HL-60/S4 treated with phorbol 12-myristate 13-acetate at 8.2 ng/mL for 4 days and 3 days (cell line): ENCODE measurements around the gene TOPORS.

ENCODE experiments used
- in situ Hi-C: fragments of 300-500 bp; cut with MboI; formaldehyde crosslinking; loops from 2 replicates; pipeline ENCODE4 v1.15.0; 2022; ENCODE audit warnings: low sequenced_read_pairs

The TOPORS gene

DNA sequence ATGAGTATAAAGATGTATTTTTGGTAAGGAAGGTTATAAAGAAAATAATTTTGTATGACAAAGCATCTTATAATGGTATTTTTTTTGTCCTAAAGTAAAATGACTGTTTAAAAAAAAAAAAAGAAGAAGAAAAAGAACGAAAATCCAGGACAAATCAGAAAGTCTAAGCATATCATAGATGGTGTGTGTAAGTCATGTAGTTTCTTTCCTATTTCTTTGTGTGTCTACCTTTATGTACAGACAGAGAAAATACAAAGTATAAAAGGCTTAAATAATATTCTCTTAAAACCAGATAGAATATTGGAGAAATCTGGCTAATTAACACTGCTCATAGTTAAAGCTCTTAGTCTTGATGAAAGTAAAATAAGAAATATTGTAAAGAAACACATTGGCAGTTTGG, 34.1 kb downstream of the TOPORS start:
- in situ Hi-C loops: no loop called here

DNA sequence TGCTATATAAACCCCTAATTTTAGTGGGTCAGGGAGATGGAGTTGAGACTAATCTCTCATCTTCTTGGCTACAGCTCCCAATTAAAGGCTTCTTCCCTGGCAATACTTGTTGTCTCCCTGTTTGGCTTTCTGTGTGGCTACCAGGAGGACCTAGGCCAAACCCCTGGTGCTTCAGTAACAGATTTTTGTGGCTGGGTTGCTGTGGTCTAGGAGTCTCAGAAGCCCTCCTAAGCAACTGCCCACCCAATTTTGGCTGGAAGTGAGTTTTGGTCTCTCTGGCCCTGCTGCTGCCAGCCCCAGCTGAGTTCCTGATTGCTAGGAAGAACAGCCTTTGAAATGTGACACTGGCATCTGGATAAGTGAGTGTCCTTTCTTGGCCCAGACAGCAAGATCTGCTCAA, 36.1 kb downstream of the TOPORS start:
- in situ Hi-C loops: no loop called here

DNA sequence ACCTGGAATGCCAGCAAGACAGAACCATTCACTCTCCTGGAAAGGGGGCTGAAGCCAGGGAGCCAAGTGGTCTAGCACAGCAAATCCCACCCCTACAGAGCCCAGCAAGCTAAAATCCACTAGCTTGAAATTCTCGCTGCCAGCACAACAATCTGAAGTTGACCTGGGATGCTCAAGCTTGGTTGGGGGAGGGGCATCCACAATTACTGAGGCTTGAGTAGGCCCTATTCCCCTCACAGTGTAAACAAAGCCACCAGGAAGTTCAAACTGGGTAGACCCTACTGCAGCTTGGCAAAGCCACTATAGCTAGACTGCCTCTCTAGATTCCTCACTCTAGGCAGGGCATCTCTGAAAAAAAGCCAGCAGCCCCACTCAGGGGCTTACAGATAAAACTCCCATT, 43.7 kb downstream of the TOPORS start:
- in situ Hi-C loops: no loop called here

DNA sequence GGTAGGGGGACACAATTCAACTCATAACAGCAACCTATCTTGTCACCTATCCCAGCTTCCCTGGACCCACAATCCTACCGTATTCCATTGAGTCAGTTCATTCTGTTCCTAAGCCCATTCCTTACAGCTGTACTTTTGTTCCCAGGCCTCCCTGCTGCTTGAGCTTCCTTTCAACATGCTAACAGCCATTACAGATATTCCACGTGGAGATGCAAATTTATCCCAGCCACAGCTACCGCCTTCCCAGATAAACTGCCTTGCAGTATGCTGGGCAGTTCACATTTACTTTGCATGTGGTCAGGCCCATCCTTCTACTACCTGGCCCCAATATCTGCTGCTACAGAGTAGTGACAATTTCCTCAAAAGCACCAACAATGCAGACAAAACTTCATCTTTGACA, 49.4 kb downstream of the TOPORS start:
- in situ Hi-C loops: no loop called here

DNA sequence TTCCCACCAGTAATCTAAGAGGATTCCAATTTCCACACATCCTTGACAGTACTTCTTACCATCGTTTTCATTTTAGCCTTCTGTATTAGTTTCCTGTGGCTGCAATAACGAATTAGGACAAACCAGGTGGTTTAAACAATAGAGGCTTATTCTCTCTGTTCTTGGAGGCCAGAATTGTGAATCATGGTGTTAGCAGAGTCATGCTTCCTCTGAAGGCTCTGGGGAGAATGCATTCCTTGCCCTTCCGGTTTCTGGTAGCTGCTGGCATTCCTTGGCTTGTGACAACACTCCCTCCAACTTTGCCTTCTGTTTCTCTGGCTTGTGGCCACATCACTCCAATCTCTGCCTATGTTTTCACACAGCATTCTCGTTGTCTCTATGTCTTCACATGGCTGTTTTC, 49.9 kb downstream of the TOPORS start:
- in situ Hi-C loops: no loop called here

DNA sequence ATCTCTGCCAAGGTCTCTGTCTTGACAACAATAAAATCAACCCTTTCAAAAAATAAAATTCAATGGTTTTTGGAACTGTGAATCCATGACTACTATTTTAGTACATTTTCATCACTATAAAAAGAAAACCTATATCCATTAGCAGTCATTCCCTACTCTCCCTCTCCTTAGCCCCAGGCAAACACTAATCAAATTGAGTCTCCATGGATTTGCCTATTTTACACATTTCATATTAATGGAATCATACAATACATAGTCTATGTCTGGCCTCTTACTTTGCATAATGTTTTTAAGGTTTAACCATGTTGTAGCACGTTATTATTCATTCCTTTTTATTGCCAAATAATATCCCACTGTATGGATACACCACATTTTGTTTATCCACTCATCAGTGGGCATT, 50.5 kb downstream of the TOPORS start:
- in situ Hi-C loops: no loop called here

DNA sequence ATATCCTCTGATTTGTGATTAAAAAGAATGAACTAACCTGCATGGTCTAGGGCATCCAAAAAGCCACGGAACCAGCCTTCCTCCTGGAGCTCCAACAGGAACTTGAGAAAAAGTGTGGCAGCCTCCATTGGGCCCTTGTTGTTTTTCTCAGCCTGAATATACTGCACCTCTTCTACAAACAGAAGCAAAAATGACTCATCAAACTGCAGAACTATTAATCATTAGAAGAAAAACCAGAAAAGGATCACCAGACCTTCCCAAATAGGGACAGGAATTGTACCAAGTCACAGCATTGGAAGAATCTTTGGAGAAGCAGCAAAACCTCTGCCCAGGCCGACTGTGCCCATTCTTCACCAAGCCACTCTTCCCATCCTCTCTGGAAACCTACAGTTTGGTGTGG, 51.6 kb downstream of the TOPORS start:
- in situ Hi-C loops: no loop called here

DNA sequence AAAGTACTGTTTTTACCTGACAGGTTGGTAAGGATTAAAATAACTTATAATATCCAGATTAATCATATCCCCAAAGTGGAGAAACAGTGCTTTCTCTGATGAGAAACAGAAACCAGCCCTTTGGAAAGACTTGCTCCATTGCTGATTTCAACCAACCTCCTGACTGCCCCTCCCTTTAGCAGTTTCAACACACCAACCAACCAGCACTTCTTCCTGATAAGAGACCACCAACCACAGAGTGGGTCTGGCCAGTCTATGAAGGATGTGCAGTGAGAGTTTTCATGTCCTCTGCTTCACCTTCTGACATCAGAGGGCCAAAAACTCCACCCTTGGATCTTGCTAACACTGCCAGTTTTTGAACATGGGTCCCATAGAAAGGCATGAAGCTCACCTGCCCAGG, 54.5 kb downstream of the TOPORS start:
- in situ Hi-C loops: no loop called here

DNA sequence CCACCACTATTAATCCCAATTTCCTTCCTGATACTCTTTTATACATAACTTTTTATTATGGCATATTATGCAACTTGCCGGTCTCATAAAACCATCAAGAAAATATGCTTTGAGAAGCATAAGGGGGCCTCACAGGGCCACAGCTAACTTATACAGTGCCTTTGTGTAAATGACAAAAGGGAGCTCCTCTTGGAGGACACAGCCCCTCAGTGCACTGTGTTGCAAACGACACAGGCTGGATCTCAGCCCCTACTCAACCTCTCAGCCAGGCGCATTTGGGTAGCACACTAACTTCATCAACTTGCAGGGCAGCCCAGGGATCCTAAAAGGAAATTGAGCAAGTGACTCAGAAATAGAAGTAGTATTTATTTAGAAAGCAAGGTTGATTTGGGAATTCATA, 61.8 kb downstream of the TOPORS start:
- in situ Hi-C loops: no loop called here
